Heart left ventricle (tissue), 16 donors: ENCODE data around the gene C1QL3. TPM values are rescaled to one million over a fixed set of nuclear protein-coding genes. Genes with fewer than 3 reads are reported as not detected.
A peak's percentile ranks its signal among the peaks of the same experiment; 100 is the strongest.

Experiments used
- ATAC-seq, 4 donors: fragments of 200-7000 bp; cut with Tn5 transposase; one replicate each; pipeline ENCODE4 v1.9.1; 2020 to 2022; ENCODE audit warnings: moderate library complexity in 4 of 4, mild to moderate bottlenecking in 3 of 4, moderate number of reproducible peaks in 1 of 4
- DNase-seq, 5 donors: peaks; one replicate each; pipeline ENCODE4 v3.0.0-alpha.2; 2020
- H3K27ac ChIP-seq, 12 donors: fragments of 200-600 bp; sonication (generic) in 4 of 12; one replicate each; pipeline versions ENCODE4 v1.5.0 to v1.8.0; 2016 to 2022; ENCODE audit warnings: mild to moderate bottlenecking in 2 of 12
- H3K27me3 ChIP-seq, 9 donors: fragments of 200-600 bp; sonication (generic) in 2 of 9; one replicate each; pipeline versions ENCODE4 v1.5.1 to v1.8.0; 2016 to 2022; ENCODE audit warnings: mild to moderate bottlenecking in 3 of 9
- H3K36me3 ChIP-seq, 9 donors: fragments of 200-600 bp; sonication (generic) in 2 of 9; one replicate each; pipeline versions ENCODE4 v1.5.0 to v1.8.0; 2018 to 2022; ENCODE audit warnings: mild to moderate bottlenecking in 2 of 9
- H3K4me1 ChIP-seq, 12 donors: fragments of 200-600 bp; sonication (generic) in 4 of 12; one replicate each; pipeline versions ENCODE4 v1.5.0 to v1.8.0; 2016 to 2022; ENCODE audit warnings: mild to moderate bottlenecking in 3 of 12
- H3K4me3 ChIP-seq, 12 donors: fragments of 200-600 bp; sonication (generic) in 4 of 12; one replicate each; pipeline versions ENCODE4 v1.5.0 to v1.8.0; 2017 to 2022; ENCODE audit warnings: mild to moderate bottlenecking in 9 of 12, moderate library complexity in 4 of 12
- H3K9me3 ChIP-seq, 12 donors: fragments of 200-600 bp; sonication (generic) in 4 of 12; one replicate each; pipeline versions ENCODE4 v1.5.0 to v1.8.0; 2016 to 2022; ENCODE audit warnings: mild to moderate bottlenecking in 1 of 12
- CTCF ChIP-seq, 12 donors: fragments of 200-600 bp; sonication (generic) in 4 of 12; IDR thresholded peaks; one replicate each; pipeline versions ENCODE4 v1.5.0 to v1.8.0; 2018 to 2022; ENCODE audit warnings: antibody characterized with exemption in 12 of 12, mild to moderate bottlenecking in 5 of 12
- POLR2A ChIP-seq, 2 donors: fragments of 450-650 bp; IDR thresholded peaks; one replicate each; pipeline ENCODE4 v1.6.1; 2017; ENCODE audit warnings: antibody characterized with exemption in 2 of 2, mild to moderate bottlenecking in 2 of 2, moderate library complexity in 2 of 2
- WGBS, 4 donors: extraction: QIAGEN DNeasy Blood & Tissue Kit in 2 of 4; methylation state at CpG; one replicate each; pipeline versions ENCODE4 v1.1.5 to v1.1.7; 2013 to 2018; 5-methylcytosine and 5-hydroxymethylcytosine counted together
- intact Hi-C, 10 donors: fragments of 100-400 bp; cut with DNase I; formaldehyde crosslinking; loops; one replicate each; pipeline versions ENCODE4 v1.11.1 to v1.14.2; 2022
- polyA plus RNA-seq, 2 donors: library from polyadenylated mRNA; stranded (reverse); fragments of 200-250 nt; gene quantifications; one replicate each; pipeline ENCODE4 v1.2.3, GENCODE V29; 2013
- total RNA-seq, 9 donors: library from RNA; depleted of rRNA in 2 of 9; stranded (reverse); fragments of >200 nt in 2 of 9; fragmentation: NEBNext Ultra II Directional in 3 of 9; extraction: Animal tissue kit (Norgen Biotek cat#: 25700) in 3 of 9; gene quantifications; one replicate each; pipeline versions ENCODE4 v1.1.0 to v1.2.4, GENCODE V29; 2016 to 2023
- donor health status: ischemic (EF 13 %, LVEDD 7.1; RV severe dilation, severe dysfunction).
- donor health status: healthy with polysubstance abuse.
- donor health status: DM: no; HTN: yes; CAD: no.
- donor health status: DM: no; HTN: no; CAD: no.
- donor health status: ischemic (EF 25% LVEDD 6.9; RV normal size, moderate dysfunction).
- donor health status: ischemic (EF 25% LVEDD 5.7; RV mildly dilated, moderate dysfunction).
- donor health status: healthy.
- donor health status: DM: yes; HTN: yes; CAD: no.
- donor health status: ischemic (EF 35%, LVEDD 5.7; RV mildly dilated, moderate dysfunction).
- donor health status: nonischemic (EF 11% LVEDD 7.7; RV severe dilation, severe dysfunction).
- donor health status: DM: yes; HTN: yes; CAD: no.
- donor health status: PGD.
- donor health status: ischemic (EF 29% LVEDD 5.4; RV normal size, mild dysfunction).
- donor health status: nonischemic (EF 23%, LVEDD 6.1; RV moderate dilation, normal function).

C1QL3 gene
- total and polyA plus RNA-seq, 11 donors = 0.03 TPM; not detected in 10

- Histone ChIP-seq H3K9me3 (no peaks in the 10 kb centered on the region), H3K27ac (no peak overlapping the region), H3K4me3 (no peak overlapping the region), H3K36me3 (no peaks in the 10 kb centered on the region), H3K27me3 (peaks cover 0 to 18% (median under 1%) of the 10 kb centered on the region in 9 donors), H3K4me1 (no peaks in the 10 kb centered on the region)
- intact Hi-C loops = no loop called here
- WGBS, 4 donors = 54 to 72% (median 60%) methylated on average over 4 of the region's 4 CpGs
- TF ChIP-seq POLR2A (IDR thresholded peaks at IDR 0.05) (no peak), CTCF (IDR thresholded peaks at IDR 0.05) (no peak)
- DNase-seq (no peak), ATAC-seq (no peak)
Measured at GRCh38 chr10:16527452-16527851, 5.8 kb upstream of the C1QL3 start.

- peaks cover 12 to 48% (median 25%) of the 10 kb centered on the region in 9 donors for H3K27me3 ChIP-seq
- peaks cover 0 to 28% (median 10%) of the 10 kb centered on the region in 12 donors for H3K4me1 ChIP-seq
- TF ChIP-seq CTCF (IDR thresholded peaks at IDR 0.05) (peak in 4 of 12 donors; percentile 14 to 33 (median 28)), POLR2A (IDR thresholded peaks at IDR 0.05) (no peak)
Measured at GRCh38 chr10:16520900-16521299, 779 bp downstream of the C1QL3 start.

GRCh38 chr10:16519908-16520861 is 1.5 kb downstream of the C1QL3 start:
- no peaks in the 10 kb centered on the region for H3K36me3 ChIP-seq
- H3K27ac ChIP-seq = no peak overlapping the region
- WGBS, 4 donors = 3 to 6% (median 4%) methylated on average over 65 to 104 of the region's 104 CpGs
- DNase-seq (no peak), ATAC-seq (peak in 2 of 4 donors; percentile 20 to 24)
- H3K9me3 ChIP-seq = no peaks in the 10 kb centered on the region
- peaks cover 12 to 45% (median 25%) of the 10 kb centered on the region in 9 donors for H3K27me3 ChIP-seq
- intact Hi-C loops = no loop called here
- peaks cover 0 to 28% (median 10%) of the 10 kb centered on the region in 12 donors for H3K4me1 ChIP-seq
- TF ChIP-seq CTCF (IDR thresholded peaks at IDR 0.05) (no peak), POLR2A (IDR thresholded peaks at IDR 0.05) (no peak)
- peak overlapping the region in 11 of 12 donors; percentile 34 to 61 (median 53) for H3K4me3 ChIP-seq

More at GRCh38 chr10:16520900-16521299, 779 bp downstream of the C1QL3 start:
- Histone ChIP-seq H3K36me3 (no peaks in the 10 kb centered on the region), H3K9me3 (no peaks in the 10 kb centered on the region), H3K4me3 (peak overlapping the region; percentile 23 to 61 (median 51)), H3K27ac (no peak overlapping the region)
- intact Hi-C loops = no loop called here
- WGBS, 4 donors = 0 to 2% (median 1%) methylated on average over 12 to 39 of the region's 39 CpGs
- ATAC-seq (peak in 2 of 4 donors; percentile 24 to 58), DNase-seq (peak in 1 of 5 donors; percentile 31)

GRCh38 chr10:16519250-16519907 is 2.3 kb downstream of the C1QL3 start:
- 38 to 50% (median 42%) methylated on average over 29 to 31 of the region's 31 CpGs for WGBS, 4 donors
- intact Hi-C loops = no loop called here
- no peak for DNase-seq

More at GRCh38 chr10:16519250-16519907, 2.3 kb downstream of the C1QL3 start:
- H3K4me3 ChIP-seq = peak overlapping the region in 3 of 12 donors; percentile 31 to 59 (median 59)
- H3K27me3 ChIP-seq = peaks cover 12 to 44% (median 25%) of the 10 kb centered on the region in 9 donors
- no peak for ATAC-seq
- peaks cover 0 to 28% (median 10%) of the 10 kb centered on the region in 12 donors for H3K4me1 ChIP-seq
- no peak overlapping the region for H3K27ac ChIP-seq
- H3K9me3 ChIP-seq = no peaks in the 10 kb centered on the region
- no peaks in the 10 kb centered on the region for H3K36me3 ChIP-seq
- TF ChIP-seq POLR2A (IDR thresholded peaks at IDR 0.05) = no peak
- no peak for TF ChIP-seq CTCF (IDR thresholded peaks at IDR 0.05)
